Right lung (tissue), 10 donors: ENCODE measurements around the gene CLIC2. TPM values are rescaled to one million over a fixed set of nuclear protein-coding genes. Genes with fewer than 3 reads are reported as not detected.
"Not testable (repeated sequence)": the region's sequence is repeated elsewhere in the genome, so short reads cannot be mapped to it uniquely, and the experiment has no call there.

ENCODE experiments used
- DNase-seq, 2 donors: peaks; one replicate each; pipeline ENCODE4 v3.0.0-alpha.2; 2013
- long read RNA-seq, 8 donors: transcript quantifications; one replicate each; lab custom pipeline, GENCODE V29; 2026
- polyA plus RNA-seq, 5 donors: library from polyadenylated mRNA; unstranded; fragments of 120-200 nt; gene quantifications; one replicate each; pipeline versions ENCODE4 v1.2.1 to v1.2.3, GENCODE V29; 2013; ENCODE audit warnings: inconsistent platforms in 1 of 5, low replicate concordance in 1 of 5; ENCODE audit not compliant: insufficient read length in 5 of 5, insufficient read depth in 1 of 5

Gene CLIC2
- polyA plus RNA-seq = 10 to 100 TPM in 2 of 5 donors, 1 to 10 TPM in 3; 9.1 to 12.4 (median 9.9) TPM
- long read RNA-seq, donor 1 = 0 reads
- long read RNA-seq, donor 2, partial matches to known transcripts = 0 of 2 reads
- long read RNA-seq, donor 2, other reads (novel, unspliced or antisense) = 0 of 2 reads
- long read RNA-seq, donor 3, partial matches to known transcripts = 0 of 4 reads
- long read RNA-seq, donor 3, other reads (novel, unspliced or antisense) = 0 of 4 reads
- long read RNA-seq, donor 4, partial matches to known transcripts = 0 of 1 reads
- long read RNA-seq, donor 4, other reads (novel, unspliced or antisense) = 0 of 1 reads
- long read RNA-seq, donor 5, partial matches to known transcripts = 11 of 14 reads
- long read RNA-seq, donor 5, other reads (novel, unspliced or antisense) = 0 of 14 reads
- long read RNA-seq, donor 6, partial matches to known transcripts = 0 of 1 reads
- long read RNA-seq, donor 6, other reads (novel, unspliced or antisense) = 0 of 1 reads
- long read RNA-seq, donor 7, partial matches to known transcripts = 0 of 2 reads
- long read RNA-seq, donor 7, other reads (novel, unspliced or antisense) = 0 of 2 reads
- long read RNA-seq, donor 8, partial matches to known transcripts = 0 of 1 reads
- long read RNA-seq, donor 8, other reads (novel, unspliced or antisense) = 0 of 1 reads

GRCh38 chrX:155334486-155335336 is at the start of gene CLIC2:
Gene CLIC2, minus strand, starts transcription at chrX:155334614. Its CDS starts 187 bp downstream, at chrX:155334427.
- peak; percentile 32 to 40 for DNase-seq

- DNase-seq = not testable (repeated sequence)
Measured at GRCh38 chrX:155382529-155382967, 48.1 kb upstream of the CLIC2 start.

DNA sequence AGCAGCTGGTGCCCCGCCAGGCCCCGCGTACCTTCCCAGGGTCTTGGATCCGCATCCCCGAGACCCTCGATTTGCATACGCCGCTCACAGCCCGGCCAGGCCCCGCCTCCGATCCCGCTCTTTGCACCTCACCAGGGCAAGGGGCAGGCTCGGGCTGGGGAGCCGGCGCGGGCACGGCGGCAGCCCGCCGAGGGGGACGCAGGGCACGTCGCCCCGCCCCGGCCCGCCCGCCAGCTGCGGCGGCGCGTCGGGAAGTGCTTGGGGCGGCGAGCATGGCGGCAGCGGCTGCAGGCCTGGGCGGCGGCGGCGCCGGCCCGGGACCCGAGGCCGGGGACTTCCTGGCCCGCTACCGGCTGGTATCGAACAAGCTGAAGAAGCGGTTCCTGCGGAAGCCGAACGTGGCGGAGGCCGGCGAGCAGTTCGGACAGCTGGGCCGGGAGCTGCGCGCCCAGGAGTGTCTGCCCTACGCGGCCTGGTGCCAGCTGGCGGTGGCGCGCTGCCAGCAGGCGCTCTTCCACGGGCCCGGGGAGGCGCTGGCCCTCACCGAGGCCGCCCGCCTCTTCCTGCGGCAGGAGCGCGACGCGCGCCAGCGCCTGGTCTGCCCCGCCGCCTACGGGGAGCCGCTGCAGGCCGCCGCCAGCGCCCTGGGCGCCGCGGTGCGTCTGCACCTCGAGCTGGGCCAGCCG is 47.6 kb upstream of the CLIC2 start, which contains the start of gene F8A2:
TSS of gene F8A2 (plus strand) at position 253 of the 686 bp plus-strand sequence. CDS start at position 273, 20 bp downstream.
- not testable (repeated sequence) for DNase-seq

- not testable (repeated sequence) for DNase-seq
Measured at GRCh38 chrX:155379802-155380201, 45.4 kb upstream of the CLIC2 start.

DNA sequence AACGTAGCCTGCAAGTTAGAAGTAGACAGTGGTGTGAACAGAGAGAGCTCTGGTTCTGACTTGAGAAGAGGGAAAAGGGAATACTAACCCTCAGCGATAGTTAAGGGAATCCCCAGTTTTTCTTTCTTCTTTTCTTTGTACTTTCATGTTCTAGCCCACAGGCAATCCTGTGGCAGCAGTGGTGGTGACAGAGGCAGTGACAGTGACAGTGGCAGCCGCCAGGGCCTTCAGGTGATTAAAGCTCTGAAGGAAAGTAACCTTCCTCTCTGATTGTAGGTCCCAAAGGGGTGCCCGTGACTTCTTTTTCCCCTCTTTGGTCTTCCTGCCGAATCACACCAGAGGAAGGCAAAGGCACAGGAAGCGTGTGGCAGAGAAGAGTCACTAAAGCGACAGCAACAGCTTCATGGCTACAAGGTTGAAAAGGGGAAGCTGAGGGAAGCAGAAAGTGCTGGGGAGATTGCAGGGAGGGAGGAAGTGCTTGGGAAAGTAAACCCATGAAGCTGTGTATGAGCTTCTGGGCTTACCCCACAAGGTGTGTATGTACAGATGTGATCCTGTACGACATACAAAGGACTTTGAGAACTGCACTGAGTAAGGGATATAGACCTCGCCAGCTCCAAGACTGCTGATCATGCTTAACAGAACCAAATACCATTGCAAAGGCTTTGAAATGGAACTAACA is 39.5 kb upstream of the CLIC2 start:
- not testable (repeated sequence) for DNase-seq

DNA sequence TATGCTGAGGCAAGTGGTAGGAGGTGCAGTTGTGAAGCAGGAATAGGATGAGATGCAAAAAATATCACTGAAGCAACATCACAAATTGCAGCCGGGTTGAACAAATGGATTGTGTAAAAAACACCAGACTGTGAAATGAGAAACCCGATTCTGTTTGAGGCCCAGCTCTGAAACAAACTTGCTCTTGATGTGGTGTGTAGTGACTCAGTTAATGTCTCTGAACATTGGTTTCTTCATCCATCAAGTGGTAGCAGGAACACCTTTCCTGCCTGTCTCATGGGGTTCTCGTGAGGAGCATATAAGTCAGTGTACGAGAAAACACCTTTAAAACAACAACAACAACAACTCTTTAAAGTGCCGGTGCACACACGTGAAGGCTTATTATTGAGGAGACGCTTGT is 29.3 kb upstream of the CLIC2 start:
- DNase-seq = not testable (repeated sequence)

DNA sequence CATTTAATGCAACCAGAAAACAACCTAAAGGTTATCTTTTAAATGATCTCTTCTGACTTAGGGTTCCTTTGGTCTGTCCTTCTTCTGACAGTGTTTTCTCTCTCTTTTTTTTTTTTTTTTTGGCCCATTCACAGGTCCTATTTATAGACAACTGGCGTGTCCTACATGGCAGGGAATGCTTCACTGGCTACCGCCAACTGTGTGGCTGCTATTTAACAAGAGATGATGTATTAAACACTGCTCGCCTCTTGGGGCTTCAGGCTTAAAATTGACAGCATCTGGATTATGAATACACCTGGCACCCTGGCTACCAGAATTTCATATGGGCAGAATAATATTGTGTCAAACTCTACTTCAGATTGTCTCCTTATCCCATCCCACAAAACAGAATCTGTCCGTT is 15.0 kb upstream of the CLIC2 start:
- DNase-seq = not testable (repeated sequence)

DNA sequence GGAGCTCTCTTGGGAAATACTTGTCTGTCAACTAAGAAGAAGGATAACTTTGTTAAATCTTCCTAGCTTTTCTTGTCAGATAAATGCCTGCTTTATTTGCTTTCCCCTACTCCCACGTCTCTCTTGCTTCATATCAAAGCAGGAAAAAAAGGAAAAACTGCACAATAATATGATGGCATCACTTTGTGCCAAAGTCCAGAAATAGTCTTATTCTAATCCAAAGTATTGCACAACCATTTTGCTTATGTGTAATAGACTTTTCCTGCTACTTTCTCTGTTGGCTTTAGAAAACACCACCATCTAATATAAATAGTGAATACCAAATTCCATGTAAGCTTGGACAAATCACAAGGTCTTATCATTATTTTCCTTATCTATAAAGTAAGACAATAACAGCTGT is 11.3 kb upstream of the CLIC2 start:
- not testable (repeated sequence) for DNase-seq

DNA sequence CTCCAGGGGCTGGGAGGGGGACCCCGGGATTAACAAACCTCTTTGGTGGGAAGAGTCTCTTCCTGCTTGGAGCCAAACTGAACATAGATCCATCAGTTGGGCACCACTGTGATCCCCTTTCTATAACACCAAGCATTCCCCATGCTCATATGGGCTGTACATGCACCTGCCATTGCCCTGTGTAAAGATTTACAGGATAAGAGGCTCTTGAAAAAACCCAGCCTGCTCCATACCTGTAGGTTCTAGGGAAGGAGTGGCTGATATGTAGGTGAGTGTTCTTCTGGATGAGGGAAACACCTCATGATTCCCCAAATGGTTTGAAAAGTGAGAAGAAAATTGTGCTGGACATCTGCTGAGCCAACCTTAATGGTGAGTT is 911 bp upstream of the CLIC2 start:
- DNase-seq = not testable (repeated sequence)

- no peak for DNase-seq
Measured at GRCh38 chrX:155333544-155334100, 792 bp downstream of the CLIC2 start.

DNA sequence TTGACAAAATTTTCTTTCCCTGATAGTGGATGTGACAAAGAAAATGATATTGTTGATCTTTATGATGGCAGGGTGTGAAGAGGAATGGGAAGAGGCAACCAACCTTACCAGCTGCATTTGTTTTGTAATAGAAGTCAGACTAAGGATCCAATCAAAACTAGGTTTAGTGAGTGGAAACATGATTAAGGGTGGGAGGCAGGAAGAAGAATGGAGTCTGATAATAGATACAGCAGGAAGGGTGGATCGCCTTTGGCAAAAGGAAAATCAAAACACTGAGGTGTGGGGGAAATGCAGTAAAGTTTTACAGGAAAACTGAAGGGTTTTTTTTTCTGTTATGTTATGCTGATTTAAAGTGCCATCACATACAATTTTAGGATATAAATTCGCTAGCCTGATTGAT is 3.4 kb downstream of the CLIC2 start:
- no peak for DNase-seq

- no peak for DNase-seq
Measured at GRCh38 chrX:155329293-155329692, 5.1 kb downstream of the CLIC2 start.

- DNase-seq = no peak
Measured at GRCh38 chrX:155326610-155327009, 7.8 kb downstream of the CLIC2 start.

DNA sequence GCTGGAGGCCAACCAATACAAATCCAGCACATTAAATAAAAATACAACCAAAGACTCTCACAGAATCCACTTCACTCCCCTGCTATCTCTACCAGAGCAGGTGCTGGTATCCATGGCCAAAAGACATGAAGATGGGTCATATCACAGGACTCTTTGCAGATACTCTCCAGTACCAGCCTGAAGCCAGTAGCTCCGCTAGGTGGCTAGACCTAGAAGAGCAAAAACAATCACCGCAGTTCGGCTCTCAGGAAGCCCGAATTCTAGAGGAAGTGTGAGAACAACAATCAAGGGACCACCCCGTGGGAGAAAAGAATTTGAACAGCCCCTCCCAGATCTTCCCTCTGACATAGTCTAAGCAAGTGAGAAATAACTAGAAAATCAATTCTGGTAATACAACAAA is 20.2 kb downstream of the CLIC2 start:
- no peak for DNase-seq

DNA sequence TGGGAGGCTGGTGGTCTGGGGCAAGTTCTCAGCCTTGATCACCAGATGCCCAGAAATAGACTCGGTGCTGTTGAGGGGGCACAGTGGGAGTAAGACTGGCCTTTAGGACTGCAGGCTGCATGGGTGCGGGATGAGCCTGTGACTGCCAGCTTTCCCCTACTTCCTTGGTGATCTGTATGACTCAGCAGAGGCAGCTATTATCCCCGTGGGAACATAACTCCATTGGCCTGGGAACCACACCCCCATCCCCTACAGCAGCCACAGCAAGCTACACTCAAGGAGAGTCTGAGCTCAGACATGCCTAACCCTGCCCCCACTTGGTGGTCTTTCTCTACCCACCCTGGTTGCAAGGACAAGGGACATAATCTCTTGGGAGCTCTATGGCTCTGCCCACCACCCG is 20.6 kb downstream of the CLIC2 start:
- DNase-seq = no peak

- no peak for DNase-seq
Measured at GRCh38 chrX:155293771-155294170, 40.6 kb downstream of the CLIC2 start.

GRCh38 chrX:155279873-155280272 is 54.5 kb downstream of the CLIC2 start:
- no peak for DNase-seq

- DNase-seq = no peak
Measured at GRCh38 chrX:155270969-155271368, 63.4 kb downstream of the CLIC2 start.

DNA sequence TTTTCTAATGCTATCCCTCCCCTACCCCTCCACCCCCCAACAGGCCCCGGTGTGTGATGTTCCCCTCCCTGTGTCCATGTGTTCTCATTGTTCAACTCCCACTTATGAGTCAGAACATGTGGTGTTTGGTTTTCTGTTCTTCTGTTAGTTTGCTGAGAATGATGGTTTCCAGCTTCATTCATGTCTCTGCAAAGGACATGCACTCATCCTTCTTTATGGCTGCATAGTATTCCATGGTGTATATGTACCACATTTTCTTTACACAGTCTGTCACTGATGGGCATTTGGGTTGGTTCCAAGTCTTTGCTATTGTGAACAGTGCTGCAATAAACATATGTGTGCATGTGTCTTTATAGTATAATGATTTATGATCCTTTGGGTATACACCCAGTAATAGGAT is 66.4 kb downstream of the CLIC2 start:
- DNase-seq = not testable (repeated sequence)

DNA sequence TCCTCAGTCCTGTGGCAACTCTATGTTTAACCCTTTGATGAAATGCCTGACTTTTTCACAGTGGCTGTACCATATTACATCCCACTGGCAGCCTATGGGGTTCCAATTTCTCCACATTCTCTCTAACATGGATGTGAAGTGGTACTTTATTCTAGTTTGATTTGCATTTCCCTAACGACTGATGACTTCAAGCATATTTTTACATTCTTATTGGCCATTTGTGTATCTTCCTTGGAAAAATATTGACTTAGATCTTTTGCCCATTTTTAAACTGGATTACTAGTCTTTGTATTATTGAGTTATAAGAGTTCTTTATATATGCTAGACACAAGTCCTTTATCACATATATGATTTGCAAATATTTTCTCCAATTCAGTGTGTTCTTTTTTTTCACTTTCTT is 68.0 kb downstream of the CLIC2 start:
- no peak for DNase-seq
